Measurements from ENCODE around the gene SPAG6.

The SPAG6 gene

DNA sequence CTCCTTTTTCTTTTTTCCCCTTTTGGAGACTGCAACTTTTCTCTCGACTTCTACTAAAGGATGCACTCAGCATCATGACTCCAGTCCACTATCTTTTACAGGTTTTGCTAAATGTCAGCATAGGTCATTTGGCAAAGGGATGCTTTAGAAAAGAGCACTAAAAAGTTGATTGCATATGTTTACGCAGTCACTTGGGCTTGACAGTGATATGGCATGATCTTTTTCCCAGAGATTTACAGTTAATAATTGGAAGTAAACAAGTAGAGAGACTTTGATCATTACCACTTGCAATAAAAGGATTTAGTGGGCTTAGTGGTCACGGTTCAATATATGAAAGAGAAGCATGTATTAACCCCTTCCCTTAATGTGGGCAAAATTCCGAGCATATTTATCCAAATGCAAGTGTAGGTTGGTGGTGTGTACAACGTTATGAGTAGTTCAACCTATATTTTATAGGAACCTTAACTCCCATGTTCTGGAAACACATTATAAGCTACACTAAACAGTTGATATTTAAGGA is 22.6 kb upstream of the SPAG6 start:
- DNase-seq: no peak

DNA sequence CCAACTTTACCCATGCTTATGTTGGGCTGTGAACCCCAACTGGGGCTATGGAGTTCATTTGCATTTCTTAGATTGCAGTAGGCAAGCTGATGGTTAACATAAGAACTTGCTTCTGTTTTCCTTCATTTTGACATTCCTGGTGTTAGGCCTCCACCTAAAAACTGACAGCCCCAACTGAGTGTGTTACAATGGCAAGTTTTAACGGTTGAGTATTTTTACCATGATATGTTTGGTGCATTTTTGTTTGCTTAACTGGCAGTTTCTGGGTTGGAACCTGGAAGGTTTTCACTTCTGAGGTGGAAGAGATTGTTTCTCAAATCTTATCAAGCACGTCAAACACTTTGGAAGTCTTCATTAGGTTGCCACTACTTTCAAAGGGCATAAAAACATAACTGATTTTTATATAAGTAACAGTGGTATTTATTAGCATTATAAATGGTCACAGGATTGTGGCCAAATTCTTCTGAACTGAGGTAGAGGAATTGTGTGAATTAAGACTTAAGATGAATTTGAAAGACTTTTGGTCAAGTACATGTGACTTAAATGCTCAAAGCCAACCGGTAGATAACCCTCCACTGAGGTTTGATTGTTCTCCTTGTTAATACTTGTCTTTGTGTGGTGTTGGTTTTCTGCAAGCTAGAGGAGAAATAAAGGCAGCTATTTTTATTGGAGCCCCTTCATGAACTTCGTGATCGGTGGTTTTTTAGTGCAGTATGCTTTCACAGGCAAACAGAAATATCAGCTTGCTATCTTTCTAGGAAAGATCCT is 21.6 kb upstream of the SPAG6 start:
- no peak for DNase-seq

- DNase-seq: no peak
Observed at GRCh38 chr10:22324413-22324812, 20.9 kb upstream of the SPAG6 start.

DNA sequence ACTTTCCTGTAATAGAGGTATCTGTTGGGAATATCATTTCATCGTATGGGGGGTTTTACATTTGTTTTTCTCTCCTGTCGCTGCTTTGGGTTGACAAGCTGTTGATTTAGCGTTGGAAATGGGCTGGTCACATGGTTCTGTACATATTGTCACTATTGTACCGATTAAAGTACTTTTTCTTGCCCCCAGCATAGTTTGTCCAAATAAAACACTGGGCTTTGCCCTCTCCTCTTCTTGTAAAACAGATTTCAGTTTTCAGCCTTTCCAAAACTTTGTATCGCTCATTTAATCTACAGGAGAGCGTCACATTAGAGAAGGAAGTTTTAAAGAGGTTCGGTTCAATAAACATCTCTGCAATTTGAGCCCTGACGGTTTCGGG is 20.4 kb upstream of the SPAG6 start:
- no peak for DNase-seq

- DNase-seq: peak; percentile 49
Observed at GRCh38 chr10:22325272-22326144, 19.8 kb upstream of the SPAG6 start.

DNA sequence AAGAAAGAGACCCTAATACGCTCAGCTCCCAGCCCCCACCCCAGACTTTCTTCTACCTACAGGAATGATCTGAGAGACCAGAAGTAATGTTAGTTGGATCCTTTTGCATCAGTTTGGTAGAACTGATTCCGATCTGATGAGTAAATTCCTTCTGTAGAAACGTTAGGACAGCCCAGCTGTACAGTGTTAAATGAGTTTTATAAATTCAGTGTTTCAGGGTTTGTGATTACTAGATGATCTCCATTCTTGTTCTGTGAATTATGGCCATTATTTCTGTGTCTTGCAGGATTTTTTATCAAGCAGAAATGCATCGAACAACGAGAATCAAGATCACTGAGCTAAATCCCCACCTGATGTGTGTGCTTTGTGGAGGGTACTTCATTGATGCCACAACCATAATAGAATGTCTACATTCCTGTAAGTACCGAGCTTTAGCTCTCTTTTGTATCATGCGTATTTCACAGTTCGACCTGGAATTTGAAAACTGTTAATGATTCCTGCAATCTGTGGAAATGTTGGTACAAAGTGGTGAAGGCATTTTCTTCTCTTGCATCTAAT is 19.1 kb upstream of the SPAG6 start:
- DNase-seq: no peak

GRCh38 chr10:22329150-22329549 is 16.1 kb upstream of the SPAG6 start:
- no peak for DNase-seq

GRCh38 chr10:22332116-22332692 is 13.1 kb upstream of the SPAG6 start:
- DNase-seq: no peak

DNA sequence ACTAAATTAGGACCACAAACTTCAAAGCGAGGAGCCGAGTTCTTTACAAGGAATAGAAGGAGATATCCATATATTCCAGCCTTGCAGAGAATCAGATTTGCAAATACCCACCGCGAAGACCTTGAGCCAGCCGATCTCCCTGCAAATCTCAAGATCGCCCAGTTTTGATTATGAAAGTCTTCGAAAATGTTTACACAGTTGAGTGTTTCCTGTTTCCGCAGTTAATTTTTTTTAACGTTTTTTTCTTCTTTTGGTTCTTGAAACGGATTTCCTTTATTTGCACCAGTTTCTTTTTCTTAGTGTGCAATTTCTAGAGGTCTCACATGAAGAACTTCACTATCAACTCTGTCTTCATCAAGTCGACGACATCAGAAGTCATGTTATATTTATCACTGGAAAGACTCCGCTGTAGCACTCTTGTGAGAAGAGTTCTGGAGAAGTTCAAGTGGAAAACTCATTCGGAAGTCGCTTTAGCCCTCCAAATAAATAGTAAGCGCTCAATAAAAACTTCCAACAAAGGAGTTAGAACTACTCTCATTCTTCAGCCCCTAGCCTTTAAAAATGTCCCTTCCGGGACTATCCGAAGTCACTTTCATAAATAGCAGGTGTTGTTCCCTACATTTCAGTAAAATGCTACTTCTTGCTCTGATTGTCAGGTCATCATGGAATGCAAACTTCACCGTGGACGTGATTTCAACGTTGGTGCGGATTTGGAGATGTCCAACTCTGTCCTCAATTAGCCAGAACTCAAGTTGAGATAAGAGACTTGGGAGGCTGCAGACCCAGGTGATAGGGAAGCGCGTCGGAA is 11.9 kb upstream of the SPAG6 start:
- no peak for DNase-seq

GRCh38 chr10:22333975-22334282 is 11.4 kb upstream of the SPAG6 start:
- DNase-seq: no peak

GRCh38 chr10:22334414-22335172 is 10.7 kb upstream of the SPAG6 start:
- no peak for DNase-seq

DNA sequence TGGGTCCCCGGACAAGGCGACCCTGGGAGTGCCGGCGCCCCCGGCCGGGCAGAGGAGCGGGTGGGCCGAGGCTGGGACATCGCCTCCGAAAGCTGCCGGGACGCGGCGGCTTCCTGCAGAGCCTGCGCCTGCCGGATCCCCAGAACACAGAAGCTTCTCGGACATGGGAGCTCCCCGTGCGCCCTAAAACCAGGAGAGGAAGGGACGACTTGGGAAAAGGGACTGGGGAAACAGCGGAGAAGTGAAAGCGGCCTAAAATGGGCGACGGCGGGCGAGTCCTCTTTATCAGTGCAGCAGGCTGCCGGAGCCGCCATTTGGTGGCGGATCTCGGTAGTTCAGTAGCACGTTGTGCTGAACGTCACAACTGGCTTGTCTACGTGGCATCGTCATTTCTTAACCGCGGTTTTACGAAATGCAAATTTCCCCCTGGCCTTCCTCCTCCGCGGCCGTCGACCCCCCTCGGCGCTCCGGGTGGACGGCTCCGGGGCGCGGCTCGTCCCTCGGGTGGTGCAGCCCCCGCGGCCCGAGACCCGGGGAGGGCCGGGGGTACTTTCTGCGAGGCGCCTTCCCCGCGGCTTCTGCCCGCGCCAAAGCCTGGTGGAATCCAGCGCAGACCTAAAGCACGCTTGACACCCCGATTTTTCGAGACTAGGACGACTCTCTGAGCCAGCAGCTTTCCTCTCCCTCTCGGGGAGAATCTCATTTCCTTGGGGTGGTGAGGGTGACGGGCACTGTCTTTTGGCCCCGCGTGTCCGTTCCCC is 9.9 kb upstream of the SPAG6 start:
- DNase-seq: no peak

DNA sequence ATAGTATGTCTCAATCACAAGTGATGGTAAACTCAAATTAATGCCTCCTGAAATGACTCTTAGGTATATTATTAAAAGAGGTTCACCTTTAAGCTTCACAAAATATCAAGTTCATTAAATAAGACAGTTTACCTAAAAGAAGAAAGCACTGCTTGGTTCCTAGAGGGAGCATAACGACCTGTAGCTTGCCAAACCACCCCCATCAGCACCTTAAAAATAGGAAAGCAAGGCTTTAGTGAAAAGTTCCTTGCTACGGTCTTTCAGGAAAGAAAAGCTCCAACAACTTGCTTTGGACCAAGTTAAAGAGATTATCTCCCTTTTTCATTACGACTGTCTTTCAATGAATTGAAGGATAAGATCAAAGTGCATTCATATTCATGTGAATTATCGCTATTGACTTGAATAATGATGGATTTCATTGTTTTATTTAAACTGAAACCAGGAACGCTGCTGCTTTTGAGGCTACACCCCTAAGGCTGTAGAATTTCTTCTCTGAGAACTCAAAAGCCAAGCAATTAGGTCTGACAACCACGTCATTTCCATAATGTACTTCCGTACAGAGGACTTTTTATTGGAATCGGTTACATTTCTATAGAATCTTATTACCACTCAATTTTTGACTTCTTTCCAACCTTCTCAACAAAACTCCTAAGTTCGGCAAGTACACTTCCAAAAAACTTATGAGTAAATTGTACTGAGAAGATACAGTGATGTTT is 7.0 kb upstream of the SPAG6 start:
- DNase-seq: no peak

DNA sequence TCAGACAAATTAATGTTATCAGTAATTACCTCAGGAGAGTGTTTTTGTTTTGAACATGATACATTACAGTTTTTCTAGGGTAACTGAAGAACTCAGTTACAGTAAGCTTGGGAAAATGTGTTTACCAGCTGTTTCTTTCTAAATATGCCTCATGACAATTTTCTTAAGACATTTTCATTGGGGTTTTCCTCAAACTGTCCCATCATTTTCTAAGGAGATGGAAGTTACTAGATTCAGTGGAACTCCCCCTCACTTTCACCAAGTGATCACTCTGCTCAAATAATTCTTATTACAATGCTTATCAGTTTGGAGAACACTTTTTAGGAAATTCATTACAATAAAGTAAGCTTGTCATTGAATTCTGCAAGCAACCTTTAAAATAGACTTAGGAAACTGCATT is 6.4 kb upstream of the SPAG6 start:
- no peak for DNase-seq

GRCh38 chr10:22339761-22340328 is 5.5 kb upstream of the SPAG6 start:
- no peak for DNase-seq

DNA sequence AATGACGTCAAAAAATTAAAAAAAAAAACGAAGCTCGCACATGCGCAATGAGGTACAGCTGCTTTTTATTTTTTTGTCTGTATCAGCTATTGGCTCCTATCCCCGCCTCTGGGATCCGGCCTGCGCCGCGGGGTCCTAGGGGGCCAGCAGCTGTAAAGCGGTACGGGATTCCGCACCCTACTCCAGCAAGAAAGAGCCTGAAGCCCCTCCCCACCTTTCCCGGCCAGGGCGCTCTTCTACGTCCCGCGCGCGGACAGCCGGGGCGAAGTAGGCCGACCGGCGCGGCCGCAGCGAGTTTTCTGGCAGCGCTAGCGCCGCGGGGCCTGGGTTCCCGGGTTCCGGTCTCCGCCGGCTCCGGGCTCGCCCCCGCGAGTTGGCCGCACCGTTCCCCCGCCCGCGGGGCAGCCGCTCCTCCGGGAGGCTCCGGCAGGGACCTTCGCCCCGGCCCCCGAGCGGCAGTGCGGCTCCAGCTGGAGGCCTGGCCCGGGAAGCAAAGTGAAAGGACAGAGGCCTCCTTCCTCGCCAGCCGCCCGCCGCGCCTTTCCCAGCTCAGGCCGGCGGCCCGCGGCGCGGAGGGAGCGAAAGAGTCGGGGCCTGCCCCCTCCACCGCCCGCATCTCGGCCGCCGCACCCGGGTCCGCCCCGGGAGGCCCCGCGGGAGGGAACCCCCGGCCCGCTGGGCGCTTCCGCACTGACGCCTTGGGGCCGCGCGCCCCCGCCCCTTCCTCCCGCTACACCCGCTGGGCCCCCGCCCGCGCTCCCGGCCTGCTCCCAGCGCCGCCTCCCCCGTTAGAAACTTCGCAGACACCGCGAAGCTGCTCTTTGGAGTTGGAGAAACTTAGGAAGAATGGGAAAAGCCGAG is 4.7 kb upstream of the SPAG6 start:
- peak; percentile 26 for DNase-seq

DNA sequence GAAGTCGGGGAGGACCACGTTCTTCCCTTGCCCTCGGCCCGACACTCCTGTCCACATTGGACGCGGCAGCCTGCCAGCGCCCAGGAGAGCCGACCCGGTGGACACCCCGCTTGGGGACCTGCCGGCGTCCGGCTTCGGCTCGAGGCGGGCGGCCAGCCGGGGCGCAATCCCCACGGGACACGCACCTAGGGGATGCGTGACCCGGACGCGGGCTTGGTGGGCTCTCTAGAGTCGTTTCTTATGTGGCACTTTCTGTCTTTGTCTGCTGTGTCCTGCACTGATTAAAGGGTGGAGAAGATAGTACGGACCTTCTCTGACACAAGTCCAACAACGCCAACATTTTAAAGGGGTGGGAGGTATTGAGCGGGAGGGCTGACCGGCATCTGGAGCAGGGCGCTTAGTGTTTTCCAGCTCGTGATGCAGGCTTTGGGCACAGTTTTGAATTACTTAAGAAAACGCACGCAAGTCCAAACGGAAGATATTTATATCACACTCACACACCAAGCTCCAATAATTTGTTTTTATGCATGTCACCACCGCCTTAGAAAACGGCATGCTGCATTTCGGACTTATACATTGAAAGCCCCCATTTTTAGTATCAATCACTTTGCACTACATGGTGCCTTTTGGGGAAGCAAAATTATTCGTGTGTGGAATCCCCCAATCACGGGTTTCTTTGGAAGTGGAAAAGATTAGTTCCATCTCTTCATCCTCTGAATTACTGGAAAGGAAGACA is 3.9 kb upstream of the SPAG6 start:
- no peak for DNase-seq

DNA sequence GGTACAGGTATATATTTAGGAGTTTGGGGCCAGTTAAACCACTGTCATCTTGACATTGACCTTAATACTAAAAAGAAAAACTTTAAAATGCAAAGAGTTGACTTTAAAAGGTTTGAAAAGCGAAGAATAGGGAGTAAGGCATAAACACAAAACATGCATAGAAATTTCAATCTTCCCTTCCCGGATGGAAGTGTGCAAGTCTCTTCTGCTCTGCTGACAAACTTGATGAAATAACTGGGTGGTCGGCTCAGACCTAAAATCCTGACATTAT is 3.4 kb upstream of the SPAG6 start:
- DNase-seq: no peak

GRCh38 chr10:22342421-22342820 is 2.9 kb upstream of the SPAG6 start:
- no peak for DNase-seq

Data from COR-L47 (cell line).